Measurements from ENCODE around the gene VGLL4.

VGLL4 gene

GRCh38 chr3:11564577-11565001, 79.1 kb downstream of the VGLL4 start:
- no peak for TF ChIP-seq CTCF (IDR thresholded peaks at IDR 0.05)
- H3K36me3 ChIP-seq (ENCODE audit: control insufficient read depth, insufficient read depth, low read length): no peaks in the 10 kb centered on the region
- H3K27me3 ChIP-seq (ENCODE audit: control insufficient read depth, insufficient read depth, low read length): no peaks in the 10 kb centered on the region
- H3K4me2 ChIP-seq (ENCODE audit: low read length): no peak overlapping the region
- H3K4me3 ChIP-seq (ENCODE audit: low read depth, low read length): no peak overlapping the region
- no peaks in the 10 kb centered on the region for H3K4me1 ChIP-seq
- peaks cover 37% of the 10 kb centered on the region for H3K79me2 ChIP-seq
- H3K9me3 ChIP-seq (ENCODE audit: control insufficient read depth, low read length): no peaks in the 10 kb centered on the region
- H3K27ac ChIP-seq: no peak overlapping the region
- H3K9ac ChIP-seq: no peak overlapping the region
- H2AFZ ChIP-seq: no peak overlapping the region

- peaks cover 29% of the 10 kb centered on the region for H3K79me2 ChIP-seq
- no peaks in the 10 kb centered on the region for H3K36me3 ChIP-seq (ENCODE audit: control insufficient read depth, insufficient read depth, low read length)
- no peak overlapping the region for H3K27ac ChIP-seq
- no peak overlapping the region for H3K4me2 ChIP-seq (ENCODE audit: low read length)
- H3K9me3 ChIP-seq (ENCODE audit: control insufficient read depth, low read length): no peaks in the 10 kb centered on the region
- H3K9ac ChIP-seq: no peak overlapping the region
- TF ChIP-seq CTCF (IDR thresholded peaks at IDR 0.05): no peak
- no peak overlapping the region for H3K4me3 ChIP-seq (ENCODE audit: low read depth, low read length)
- H2AFZ ChIP-seq: no peak overlapping the region
- H3K27me3 ChIP-seq (ENCODE audit: control insufficient read depth, insufficient read depth, low read length): no peaks in the 10 kb centered on the region
- no peaks in the 10 kb centered on the region for H3K4me1 ChIP-seq
Measured at GRCh38 chr3:11563865-11564185, 79.9 kb downstream of the VGLL4 start.

DNA sequence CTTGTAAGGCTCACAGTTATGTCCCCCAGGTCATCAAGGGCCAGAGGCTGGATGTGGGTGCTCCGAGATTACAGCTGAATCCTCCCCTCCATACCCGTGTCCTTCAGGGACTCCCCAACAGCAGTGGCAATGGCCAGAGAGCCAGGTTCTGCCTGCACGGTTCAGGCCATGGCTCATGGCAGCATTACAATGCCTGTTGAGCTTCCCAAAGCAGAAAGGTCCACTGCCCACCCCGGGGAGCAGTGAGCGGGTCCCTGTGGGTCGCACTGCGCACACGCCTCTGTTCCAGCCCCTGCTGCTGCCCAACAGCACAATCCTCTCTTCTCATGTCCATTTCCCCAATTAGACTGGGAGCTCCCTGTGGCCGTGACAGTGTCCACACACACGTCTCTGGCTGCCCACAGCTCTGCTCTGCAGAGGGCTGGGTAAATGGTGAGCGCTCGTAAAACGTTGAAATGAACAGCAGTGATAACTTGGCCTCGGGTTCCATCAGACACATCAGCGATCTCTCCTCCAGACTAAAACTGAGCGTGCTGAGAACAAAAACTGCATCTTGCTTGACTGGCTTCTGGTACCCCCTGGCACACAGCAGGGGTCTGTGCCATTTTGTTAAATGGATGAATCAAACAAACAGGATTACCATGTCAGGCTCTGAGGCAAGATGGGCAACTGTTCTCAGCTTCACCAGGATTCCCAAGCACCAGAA, 80.4 kb downstream of the VGLL4 start:
- Histone ChIP-seq H3K4me1 (no peaks in the 10 kb centered on the region), H3K36me3 (ENCODE audit: control insufficient read depth, insufficient read depth, low read length) (no peaks in the 10 kb centered on the region), H3K9ac (no peak overlapping the region), H3K9me3 (ENCODE audit: control insufficient read depth, low read length) (no peaks in the 10 kb centered on the region), H3K27ac (no peak overlapping the region), H3K4me2 (ENCODE audit: low read length) (no peak overlapping the region), H3K27me3 (ENCODE audit: control insufficient read depth, insufficient read depth, low read length) (no peaks in the 10 kb centered on the region), H3K4me3 (ENCODE audit: low read depth, low read length) (no peak overlapping the region), H2AFZ (no peak overlapping the region), H3K79me2 (peaks cover 26% of the 10 kb centered on the region)
- TF ChIP-seq CTCF (IDR thresholded peaks at IDR 0.05): no peak

GRCh38 chr3:11562277-11562881, 81.3 kb downstream of the VGLL4 start:
- Histone ChIP-seq H3K36me3 (ENCODE audit: control insufficient read depth, insufficient read depth, low read length) (no peaks in the 10 kb centered on the region), H3K27ac (no peak overlapping the region)

More at GRCh38 chr3:11562277-11562881, 81.3 kb downstream of the VGLL4 start:
- H3K4me3 ChIP-seq (ENCODE audit: low read depth, low read length): no peak overlapping the region
- H3K4me2 ChIP-seq (ENCODE audit: low read length): no peak overlapping the region
- no peak for TF ChIP-seq CTCF (IDR thresholded peaks at IDR 0.05)
- no peaks in the 10 kb centered on the region for H3K9me3 ChIP-seq (ENCODE audit: control insufficient read depth, low read length)
- H3K4me1 ChIP-seq: no peaks in the 10 kb centered on the region
- H3K79me2 ChIP-seq: peaks cover 20% of the 10 kb centered on the region
- H2AFZ ChIP-seq: no peak overlapping the region
- no peaks in the 10 kb centered on the region for H3K27me3 ChIP-seq (ENCODE audit: control insufficient read depth, insufficient read depth, low read length)
- no peak overlapping the region for H3K9ac ChIP-seq
